ENCODE data around the gene PTMS.

PTMS gene

DNA sequence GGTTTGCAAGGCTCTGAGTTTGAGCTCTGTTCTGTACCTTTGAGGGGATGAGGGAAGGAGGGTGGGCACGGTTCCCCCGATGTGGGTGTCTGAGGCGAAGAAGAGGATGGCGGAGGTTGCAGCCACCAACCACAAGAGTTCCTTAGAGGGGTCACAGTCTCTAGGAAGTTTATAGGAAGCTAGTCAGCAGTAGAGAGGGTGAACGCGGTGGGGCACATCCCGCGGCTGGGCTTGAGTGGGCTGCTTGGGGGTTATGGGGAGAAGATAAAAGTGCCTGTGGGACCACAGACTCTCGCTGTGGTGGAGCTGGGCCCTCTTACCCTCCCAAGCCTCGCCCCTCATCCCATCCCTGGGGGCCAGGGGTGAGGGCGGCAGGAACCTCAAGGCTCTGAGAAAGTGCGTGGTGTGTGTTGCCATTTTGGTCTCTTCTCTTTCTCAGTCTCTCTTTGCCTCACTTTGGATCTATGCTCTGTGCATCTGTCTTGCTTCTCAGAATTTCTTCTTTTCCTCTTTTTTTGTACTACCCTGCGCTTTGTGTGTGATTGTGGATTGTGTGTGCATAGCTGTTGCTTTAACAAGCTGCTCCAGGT lies 25.9 kb downstream of the PTMS start:
- no peak for DNase-seq

DNA sequence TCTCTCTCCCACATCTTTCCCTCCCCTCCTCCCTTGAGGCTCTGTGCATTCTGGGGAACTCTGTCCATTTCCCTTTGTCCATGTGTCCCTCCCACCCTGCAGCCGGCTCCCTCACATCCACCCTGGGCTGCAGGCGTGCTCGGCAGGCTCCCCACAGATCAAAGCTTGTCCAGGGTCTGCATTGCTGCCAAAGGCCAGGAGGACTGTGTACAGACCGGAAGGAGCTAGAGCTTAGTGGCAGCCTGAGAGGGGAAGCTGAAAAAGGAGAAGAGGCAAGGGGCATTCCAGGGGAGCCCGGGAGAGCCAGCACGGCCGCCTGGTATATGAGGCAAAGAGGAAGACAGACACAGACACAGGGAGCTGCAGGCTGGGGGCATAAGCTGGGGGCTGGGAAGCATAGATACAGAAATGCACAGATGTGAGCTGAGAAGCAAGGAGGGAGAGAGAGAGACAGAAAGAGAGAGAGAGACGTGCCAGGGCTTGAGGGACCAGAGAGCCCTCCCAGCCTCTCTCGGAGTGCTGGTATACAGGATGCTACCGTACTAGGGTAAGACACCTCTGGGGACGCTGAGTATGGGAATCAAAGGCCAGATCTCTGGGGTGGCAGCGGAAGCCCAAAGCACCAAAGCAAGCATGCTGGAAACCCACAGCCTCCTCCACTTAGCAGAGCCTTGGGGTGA lies 26.5 kb downstream of the PTMS start:
- no peak for DNase-seq

DNA sequence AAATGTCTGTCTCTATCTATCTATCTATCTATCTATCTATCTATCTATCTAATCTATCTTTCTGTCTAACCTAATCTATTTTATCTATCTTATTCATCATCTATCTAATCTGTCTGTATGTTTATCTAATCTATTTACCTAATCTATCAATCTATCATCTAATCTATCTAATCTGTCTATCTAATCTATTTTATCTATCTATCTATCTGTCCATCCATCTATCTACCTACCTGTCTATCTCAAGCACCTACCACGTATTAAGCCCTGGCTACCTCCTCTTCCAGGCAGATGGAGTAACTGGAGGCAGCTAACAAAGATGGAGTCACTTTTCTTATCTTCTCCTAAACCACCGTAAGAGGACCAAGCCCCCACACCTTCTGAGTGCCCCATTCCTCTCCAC lies 28.9 kb downstream of the PTMS start:
- DNase-seq: no peak

DNA sequence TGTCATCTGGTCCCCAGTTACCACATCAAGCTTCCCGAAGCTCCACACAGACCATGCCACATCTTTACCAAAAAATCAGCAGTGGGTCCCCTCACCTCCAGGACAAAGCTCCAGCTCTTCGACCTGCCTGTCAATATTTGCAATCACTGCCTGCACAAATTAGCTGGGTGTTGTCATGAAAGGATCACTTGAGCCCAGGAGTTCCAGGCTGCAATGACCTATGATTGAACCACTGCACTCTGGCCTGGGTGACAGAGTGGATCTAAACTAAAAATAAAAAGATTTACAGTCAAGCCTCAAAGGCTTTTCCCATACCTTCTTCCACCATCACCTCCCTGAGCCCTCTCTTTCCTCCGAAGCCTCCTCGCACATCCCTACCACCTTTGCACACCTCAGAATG lies 30.4 kb downstream of the PTMS start:
- no peak for DNase-seq

DNA sequence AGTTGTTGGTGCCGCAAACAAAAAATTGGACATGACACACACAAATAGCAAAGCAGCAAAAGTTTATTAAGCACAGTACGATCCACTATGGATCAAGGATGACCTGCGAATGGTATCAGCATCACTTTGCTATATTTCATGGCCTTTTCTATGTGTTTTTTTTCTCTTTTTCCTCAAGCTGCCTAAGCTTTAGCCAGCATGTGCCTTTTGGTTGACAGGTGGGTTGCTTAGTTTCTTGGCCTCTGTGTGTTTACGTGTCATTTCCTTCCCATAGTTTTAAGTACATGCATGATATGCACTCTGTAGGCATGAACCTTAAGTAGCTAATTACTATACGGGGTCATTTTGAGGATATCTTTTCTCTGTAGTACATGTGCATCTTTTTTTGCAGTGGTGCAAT lies 33.0 kb downstream of the PTMS start:
- no peak for DNase-seq

DNA sequence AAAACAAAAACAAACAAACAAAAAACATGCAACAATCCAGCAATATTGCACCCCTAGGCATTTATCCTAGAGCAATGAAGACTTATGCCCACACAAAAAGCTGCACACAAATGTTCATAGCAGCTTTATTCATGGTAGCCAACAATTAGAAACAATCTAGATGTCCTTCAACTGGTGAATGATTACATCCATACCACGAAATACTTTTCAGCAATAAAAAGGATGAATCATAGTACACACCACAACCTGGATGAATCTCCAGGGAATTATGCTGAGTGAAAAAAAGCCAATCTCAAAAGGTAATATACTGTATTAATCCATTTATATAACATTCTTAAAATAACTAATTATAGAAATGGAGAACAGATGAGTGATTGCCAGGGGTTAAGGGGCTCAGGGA lies 41.0 kb downstream of the PTMS start:
- DNase-seq: no peak

DNA sequence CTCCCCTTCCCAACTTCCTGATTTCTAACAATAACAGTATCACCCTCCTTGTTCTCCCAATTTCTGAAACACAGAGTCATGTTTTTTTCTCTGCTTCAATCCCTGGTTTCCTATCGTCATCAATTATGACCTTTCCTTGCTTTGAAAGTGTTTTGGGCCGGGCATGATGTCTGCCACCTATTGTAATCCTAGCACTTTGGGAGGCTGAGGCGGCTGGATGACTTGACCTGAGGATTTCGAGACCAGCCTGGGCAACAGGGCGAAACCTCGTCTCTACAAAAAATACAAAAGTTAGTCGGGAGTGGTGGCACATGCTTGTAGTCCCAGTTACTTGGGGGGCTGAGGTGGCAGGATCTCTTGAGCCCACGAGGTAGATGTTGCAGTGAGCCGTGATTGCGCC lies 42.9 kb downstream of the PTMS start:
- no peak for DNase-seq

DNA sequence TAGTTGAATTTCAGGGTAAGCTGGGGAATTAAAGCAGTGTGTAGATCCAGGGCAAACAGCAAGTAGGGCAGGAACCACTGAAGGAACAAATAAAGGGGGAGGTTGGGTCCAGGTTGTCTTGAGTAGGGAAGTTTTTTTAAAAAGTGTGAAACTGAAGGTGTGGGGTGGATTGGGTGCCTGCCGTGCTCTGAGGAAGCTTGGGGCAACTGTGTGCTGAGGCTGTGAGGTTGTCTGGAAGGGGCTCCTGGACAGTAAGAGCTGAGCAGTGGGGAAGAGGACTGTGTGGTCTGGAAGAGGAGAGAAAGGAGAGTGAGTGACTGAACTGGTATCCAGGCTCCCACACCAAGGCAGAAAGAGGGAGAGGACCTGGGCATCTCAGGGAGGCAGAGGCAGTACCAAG lies 44.6 kb downstream of the PTMS start:
- no peak for DNase-seq

DNA sequence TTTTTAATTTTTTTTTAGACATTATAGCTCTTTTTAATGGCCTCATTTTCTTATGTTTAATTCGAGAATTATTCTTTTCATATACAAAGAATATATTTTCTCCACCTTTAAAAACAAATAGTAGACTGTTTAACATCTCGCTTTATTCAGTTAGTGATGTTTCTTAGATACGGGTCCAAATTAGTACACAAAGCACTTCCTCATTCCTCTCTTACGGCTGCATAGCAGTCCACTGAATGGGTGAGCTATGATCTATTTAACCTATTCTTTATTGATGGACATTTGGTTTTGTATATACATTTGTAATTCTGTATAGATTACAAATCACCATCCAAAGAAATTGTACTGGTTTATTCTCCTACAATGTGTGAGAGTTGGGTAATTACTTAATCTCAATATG lies 47.2 kb downstream of the PTMS start:
- DNase-seq: no peak

DNA sequence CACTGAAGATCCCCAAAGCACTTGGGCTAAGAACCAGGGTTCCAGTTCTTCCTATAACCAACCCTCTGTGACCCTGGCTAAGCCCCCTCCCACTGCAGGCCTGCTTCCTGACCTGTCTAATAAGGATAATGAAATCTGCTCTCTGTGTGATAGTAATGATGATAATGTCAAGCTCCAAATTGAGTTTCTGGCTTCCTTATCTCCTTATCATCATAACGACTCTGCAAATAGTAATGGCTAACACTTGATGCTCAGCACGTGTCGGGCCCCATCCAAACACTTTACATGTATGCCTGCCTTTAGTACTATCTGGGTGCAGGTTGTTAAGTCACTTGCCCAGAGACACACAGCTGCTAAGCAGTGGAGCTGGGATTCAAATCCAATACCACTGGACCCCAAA lies 50.4 kb downstream of the PTMS start:
- no peak for DNase-seq

DNA sequence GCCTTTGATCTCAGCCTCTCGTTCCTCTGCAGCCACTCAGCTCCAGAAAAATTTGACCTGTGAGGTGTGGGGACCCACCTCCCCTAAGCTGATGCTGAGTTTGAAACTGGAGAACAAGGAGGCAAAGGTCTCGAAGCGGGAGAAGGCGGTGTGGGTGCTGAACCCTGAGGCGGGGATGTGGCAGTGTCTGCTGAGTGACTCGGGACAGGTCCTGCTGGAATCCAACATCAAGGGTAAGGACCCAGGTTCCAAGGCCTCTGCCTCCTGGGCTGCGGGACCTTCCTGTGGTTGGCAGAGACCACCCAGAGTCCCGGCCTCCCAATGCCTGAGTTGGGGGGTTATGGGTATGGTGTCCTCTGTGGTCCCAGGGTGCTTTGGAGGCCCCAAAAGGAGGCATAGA lies 50.9 kb downstream of the PTMS start:
- no peak for DNase-seq

DNA sequence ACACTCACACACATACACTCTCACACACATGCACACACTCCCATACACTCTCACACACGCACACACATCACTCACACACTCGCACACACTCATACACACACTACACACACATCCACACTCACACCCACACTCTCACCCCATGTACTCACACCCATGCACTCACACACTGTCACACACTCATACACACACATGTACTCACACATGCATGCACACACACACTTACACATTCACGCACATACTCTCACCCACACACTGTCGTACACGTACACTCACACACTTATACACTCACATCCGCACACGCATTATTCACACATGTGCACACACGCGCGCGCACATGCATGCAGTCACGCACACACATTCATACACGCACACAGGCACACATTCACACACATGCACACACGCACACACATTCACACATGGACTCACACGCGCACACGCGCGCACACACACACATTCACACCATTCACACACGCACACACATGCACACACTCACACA lies 51.5 kb downstream of the PTMS start:
- no peak for DNase-seq

DNA sequence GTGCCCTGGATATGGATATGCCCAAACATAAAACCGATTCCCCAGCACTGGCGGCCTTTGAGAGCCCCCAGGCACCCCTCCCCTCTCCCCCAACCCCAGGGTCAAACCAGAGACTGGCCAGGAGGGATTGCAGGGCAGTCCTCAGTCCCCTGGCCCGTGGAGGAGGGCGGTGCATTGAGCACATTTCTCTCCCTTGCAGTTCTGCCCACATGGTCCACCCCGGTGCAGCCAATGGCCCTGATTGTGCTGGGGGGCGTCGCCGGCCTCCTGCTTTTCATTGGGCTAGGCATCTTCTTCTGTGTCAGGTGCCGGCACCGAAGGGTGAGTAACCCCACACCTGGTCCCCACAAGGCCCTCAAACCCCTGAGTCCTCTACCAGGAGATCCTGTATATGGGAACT lies 52.1 kb downstream of the PTMS start:
- DNase-seq: no peak

DNA sequence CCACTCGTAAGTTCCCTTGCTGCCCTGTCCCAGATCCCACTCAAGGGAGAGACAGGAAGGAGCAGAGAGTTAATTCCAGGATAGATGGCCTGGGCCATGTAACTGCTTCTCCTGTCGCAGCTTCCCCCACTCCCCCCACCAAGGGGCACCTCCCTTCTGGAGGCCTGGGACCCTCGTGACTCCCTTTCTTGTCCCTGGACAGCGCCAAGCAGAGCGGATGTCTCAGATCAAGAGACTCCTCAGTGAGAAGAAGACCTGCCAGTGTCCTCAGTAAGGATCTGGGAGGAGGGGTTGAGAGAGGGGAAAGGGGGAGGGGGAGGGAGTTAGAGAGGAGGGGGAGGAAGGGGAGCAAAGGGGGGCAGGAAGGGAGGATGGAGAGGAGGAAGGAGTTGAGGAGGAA lies 52.5 kb downstream of the PTMS start:
- DNase-seq: no peak

DNA sequence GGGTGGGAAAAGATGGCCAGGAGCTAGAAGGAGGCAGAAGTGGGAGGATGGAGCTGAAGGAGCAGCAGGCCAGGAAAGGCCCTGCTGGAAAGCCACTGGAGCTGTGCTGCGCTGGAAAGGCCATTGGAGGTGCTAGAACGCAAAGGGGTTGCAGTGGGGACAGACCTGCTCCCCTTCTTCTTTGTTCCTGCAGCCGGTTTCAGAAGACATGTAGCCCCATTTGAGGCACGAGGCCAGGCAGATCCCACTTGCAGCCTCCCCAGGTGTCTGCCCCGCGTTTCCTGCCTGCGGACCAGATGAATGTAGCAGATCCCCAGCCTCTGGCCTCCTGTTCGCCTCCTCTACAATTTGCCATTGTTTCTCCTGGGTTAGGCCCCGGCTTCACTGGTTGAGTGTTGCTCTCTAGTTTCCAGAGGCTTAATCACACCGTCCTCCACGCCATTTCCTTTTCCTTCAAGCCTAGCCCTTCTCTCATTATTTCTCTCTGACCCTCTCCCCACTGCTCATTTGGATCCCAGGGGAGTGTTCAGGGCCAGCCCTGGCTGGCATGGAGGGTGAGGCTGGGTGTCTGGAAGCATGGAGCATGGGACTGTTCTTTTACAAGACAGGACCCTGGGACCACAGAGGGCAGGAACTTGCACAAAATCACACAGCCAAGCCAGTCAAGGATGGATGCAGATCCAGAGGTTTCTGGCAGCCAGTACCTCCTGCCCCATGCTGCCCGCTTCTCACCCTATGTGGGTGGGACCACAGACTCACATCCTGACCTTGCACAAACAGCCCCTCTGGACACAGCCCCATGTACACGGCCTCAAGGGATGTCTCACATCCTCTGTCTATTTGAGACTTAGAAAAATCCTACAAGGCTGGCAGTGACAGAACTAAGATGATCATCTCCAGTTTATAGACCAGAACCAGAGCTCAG lies 53.2 kb downstream of the PTMS start:
- DNase-seq: no peak

DNA sequence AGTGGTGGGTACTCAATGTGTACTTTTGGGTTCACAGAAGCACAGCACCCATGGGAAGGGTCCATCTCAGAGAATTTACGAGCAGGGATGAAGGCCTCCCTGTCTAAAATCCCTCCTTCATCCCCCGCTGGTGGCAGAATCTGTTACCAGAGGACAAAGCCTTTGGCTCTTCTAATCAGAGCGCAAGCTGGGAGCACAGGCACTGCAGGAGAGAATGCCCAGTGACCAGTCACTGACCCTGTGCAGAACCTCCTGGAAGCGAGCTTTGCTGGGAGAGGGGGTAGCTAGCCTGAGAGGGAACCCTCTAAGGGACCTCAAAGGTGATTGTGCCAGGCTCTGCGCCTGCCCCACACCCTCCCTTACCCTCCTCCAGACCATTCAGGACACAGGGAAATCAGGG lies 54.0 kb downstream of the PTMS start:
- no peak for DNase-seq

Measured in NCI-H2107 (cell line).